Osteoblast (primary cell): ENCODE data around the gene FOXO6. TPM values are rescaled to one million over a fixed set of nuclear protein-coding genes. Genes with fewer than 3 reads are reported as not detected.

ENCODE experiments used
- DNase-seq: peaks from one replicate; pipeline ENCODE4 v3.0.0; 2011; ENCODE audit warnings: low spot score, mixed read lengths; ENCODE audit not compliant: insufficient read length; ENCODE audit errors: missing footprints
- H2AFZ ChIP-seq: 2 replicates; pipeline ENCODE4 v1.6.0; 2011; ENCODE audit warnings: mild to moderate bottlenecking, low read length
- H3K27ac ChIP-seq: 2 replicates; pipeline ENCODE4 v1.5.1; 2011; ENCODE audit warnings: mild to moderate bottlenecking, low read depth, low read length, moderate library complexity
- H3K27me3 ChIP-seq: 2 replicates; pipeline ENCODE4 v1.6.0; 2012; ENCODE audit warnings: mild to moderate bottlenecking, control low read depth, inconsistent platforms, low read length, moderate library complexity; ENCODE audit not compliant: insufficient read depth
- H3K36me3 ChIP-seq: 2 replicates; pipeline ENCODE4 v1.5.1; 2011; ENCODE audit warnings: mild to moderate bottlenecking, low read length, control low read depth, moderate library complexity; ENCODE audit not compliant: insufficient read depth
- H3K4me1 ChIP-seq: 2 replicates; pipeline ENCODE4 v1.5.1; 2011; ENCODE audit warnings: mild to moderate bottlenecking, low read length, control low read depth, moderate library complexity; ENCODE audit not compliant: insufficient read depth
- H3K4me2 ChIP-seq: 2 replicates; pipeline ENCODE4 v1.6.0; 2011; ENCODE audit warnings: mild to moderate bottlenecking, low read length; ENCODE audit not compliant: insufficient read depth
- H3K4me3 ChIP-seq: fragments of 200-600 bp; sonication (generic); 3 replicates; pipeline ENCODE4 v1.5.1; 2012; ENCODE audit warnings: mild to moderate bottlenecking, low read length, inconsistent platforms; ENCODE audit not compliant: insufficient read depth
- H3K79me2 ChIP-seq: 2 replicates; pipeline ENCODE4 v1.6.0; 2012; ENCODE audit warnings: mild to moderate bottlenecking, low read length, control low read depth, inconsistent platforms; ENCODE audit not compliant: insufficient read depth
- H3K9me3 ChIP-seq: 2 replicates; pipeline ENCODE4 v1.5.1; 2011; ENCODE audit warnings: low read depth, low read length, control low read depth
- H4K20me1 ChIP-seq: 2 replicates; pipeline ENCODE4 v1.6.0; 2012; ENCODE audit warnings: mild to moderate bottlenecking, low read length, control low read depth; ENCODE audit not compliant: insufficient read depth
- CTCF ChIP-seq: IDR thresholded peaks from 2 replicates; pipeline ENCODE4 v1.5.1; 2011; ENCODE audit warnings: mild to moderate bottlenecking, low read depth, low read length, moderate library complexity; ENCODE audit errors: extremely low read depth
- total RNA-seq: library from RNA; depleted of rRNA; stranded (reverse); fragments of >200 nt; gene quantifications from 2 replicates; pipeline ENCODE4 v1.2.3, GENCODE V29; 2012

Gene FOXO6
- total RNA-seq, 1 donor: not detected

DNA sequence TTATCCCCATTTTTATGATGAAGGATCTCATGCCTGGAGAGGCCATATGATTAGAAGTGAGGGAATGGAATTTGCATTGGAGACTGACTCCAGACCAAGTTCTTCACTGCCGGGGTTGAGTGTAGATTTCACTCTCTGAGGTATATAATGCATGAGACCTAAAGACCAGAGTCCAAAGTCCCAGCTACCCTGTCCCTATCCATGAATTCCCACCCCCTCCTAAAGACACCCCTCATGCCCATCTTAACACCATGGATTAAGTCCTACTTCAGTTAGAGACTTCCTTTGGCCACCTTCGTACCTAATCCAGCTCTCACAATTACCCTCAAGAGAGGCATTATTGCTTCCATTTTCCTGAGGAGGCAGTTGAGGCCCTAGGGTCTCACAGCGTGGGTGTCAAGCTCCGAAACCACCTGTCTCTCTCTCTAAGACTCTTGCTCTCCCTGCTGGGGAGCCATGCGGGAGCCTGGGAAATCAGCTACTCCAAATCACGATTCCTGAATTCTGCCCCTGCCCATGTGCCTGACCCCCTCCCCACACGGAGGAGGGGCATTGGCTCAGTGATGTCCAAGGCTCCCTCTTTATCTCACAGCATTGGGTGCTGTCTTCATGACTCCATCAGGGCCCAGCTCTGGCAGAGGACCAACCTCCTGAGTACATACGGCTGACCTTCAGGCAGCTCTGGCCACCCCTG lies 11.7 kb upstream of the FOXO6 start:
- H2AFZ ChIP-seq: no peak overlapping the region
- no peak overlapping the region for H3K4me3 ChIP-seq
- no peaks in the 10 kb centered on the region for H3K36me3 ChIP-seq
- H3K4me2 ChIP-seq: no peak overlapping the region
- H3K4me1 ChIP-seq: peaks cover 7% of the 10 kb centered on the region
- H3K79me2 ChIP-seq: no peaks in the 10 kb centered on the region
- no peak overlapping the region for H3K27ac ChIP-seq
- TF ChIP-seq CTCF: no peak
- DNase-seq: no peak
- peaks cover 3% of the 10 kb centered on the region for H4K20me1 ChIP-seq
- no peaks in the 10 kb centered on the region for H3K27me3 ChIP-seq
- no peaks in the 10 kb centered on the region for H3K9me3 ChIP-seq

GRCh38 chr1:41350055-41350378 lies 11.2 kb upstream of the FOXO6 start:
- no peak for TF ChIP-seq CTCF
- no peaks in the 10 kb centered on the region for H3K79me2 ChIP-seq
- H3K4me2 ChIP-seq: no peak overlapping the region
- no peak overlapping the region for H2AFZ ChIP-seq
- peaks cover 3% of the 10 kb centered on the region for H4K20me1 ChIP-seq
- no peak overlapping the region for H3K4me3 ChIP-seq
- no peak overlapping the region for H3K27ac ChIP-seq
- H3K4me1 ChIP-seq: peaks cover 7% of the 10 kb centered on the region
- no peaks in the 10 kb centered on the region for H3K9me3 ChIP-seq
- H3K27me3 ChIP-seq: no peaks in the 10 kb centered on the region
- no peaks in the 10 kb centered on the region for H3K36me3 ChIP-seq
- no peak for DNase-seq

DNA sequence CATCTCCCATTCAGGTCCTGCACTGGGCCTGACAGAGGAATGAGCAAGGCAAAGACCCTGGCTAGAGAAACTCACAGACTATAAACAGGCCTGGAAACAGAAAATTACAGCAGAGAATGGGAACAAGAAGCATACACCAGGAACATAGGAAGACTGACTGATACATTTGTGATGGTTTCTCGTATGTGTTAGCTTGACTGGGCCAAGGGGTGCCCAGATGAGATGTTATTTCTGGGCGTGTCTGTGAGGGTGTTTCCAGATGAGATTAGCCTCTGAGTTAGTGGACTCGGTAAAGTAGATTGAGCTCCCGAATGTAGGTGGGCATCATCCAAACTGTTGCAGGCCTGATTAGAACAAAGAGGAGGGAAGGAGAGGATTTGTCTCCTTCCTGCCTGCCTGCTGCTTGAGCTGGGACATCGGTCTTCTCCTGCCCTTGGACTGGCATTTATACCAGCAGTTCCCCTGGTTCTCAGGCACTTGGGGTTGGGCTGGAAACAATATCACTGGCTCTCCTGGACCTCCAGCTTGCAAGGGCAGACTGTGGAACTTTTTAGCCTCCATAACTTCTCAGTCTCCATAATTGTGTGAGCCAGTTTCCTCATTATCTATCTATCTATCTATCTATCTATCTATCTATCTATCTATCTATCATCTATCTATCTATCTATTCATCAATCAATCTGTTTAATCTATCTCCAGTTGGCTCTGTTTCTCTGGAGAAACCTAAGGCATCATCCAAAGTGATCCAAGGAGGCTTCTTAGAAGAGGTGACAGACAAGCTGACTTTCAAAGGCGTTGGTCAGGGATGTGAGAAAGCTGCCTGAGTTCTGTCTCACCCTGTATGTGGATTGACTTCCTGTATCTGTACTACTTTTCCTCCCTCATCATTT lies 9.7 kb upstream of the FOXO6 start:
- H3K27me3 ChIP-seq: no peaks in the 10 kb centered on the region
- H3K4me3 ChIP-seq: no peak overlapping the region
- H3K27ac ChIP-seq: no peak overlapping the region
- H3K4me2 ChIP-seq: no peak overlapping the region
- TF ChIP-seq CTCF: no peak
- no peak overlapping the region for H2AFZ ChIP-seq
- no peaks in the 10 kb centered on the region for H4K20me1 ChIP-seq
- H3K36me3 ChIP-seq: no peaks in the 10 kb centered on the region
- H3K4me1 ChIP-seq: peaks cover 7% of the 10 kb centered on the region
- no peak for DNase-seq
- no peaks in the 10 kb centered on the region for H3K79me2 ChIP-seq
- no peaks in the 10 kb centered on the region for H3K9me3 ChIP-seq

DNA sequence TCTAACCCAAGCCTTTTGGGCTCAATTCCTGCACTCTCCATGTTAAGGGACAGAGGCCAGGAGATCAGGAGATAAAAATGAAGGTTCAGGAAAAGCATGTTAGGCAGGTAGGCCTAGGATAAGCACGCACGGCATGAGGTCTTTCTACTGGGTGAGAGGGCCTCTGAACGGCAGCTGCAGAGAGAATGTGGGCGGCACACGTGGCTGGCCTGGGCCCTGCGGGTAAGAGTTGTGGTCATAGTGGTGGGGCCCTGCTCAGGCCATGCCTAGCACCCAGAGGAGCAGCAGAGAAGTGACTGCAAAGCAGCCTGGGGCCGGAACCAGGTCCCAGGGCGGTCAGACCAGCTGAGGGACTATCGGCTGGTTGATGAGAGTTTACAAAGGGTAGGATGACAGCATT lies 7.5 kb upstream of the FOXO6 start:
- peak; percentile 81 for DNase-seq
- Histone ChIP-seq H3K36me3 (no peaks in the 10 kb centered on the region), H3K9me3 (no peaks in the 10 kb centered on the region), H3K4me3 (no peak overlapping the region), H3K4me2 (no peak overlapping the region), H2AFZ (peak overlapping the region; percentile 68), H3K27me3 (no peaks in the 10 kb centered on the region), H3K4me1 (peaks cover 13% of the 10 kb centered on the region), H3K79me2 (no peaks in the 10 kb centered on the region), H4K20me1 (no peaks in the 10 kb centered on the region), H3K27ac (no peak overlapping the region)
- TF ChIP-seq CTCF: no peak
